MG63 (cell line): Measurements from ENCODE around the gene SYT15B. TPM values are rescaled to one million over a fixed set of nuclear protein-coding genes. Genes with fewer than 3 reads are reported as not detected.
A peak's percentile ranks its signal among the peaks of the same experiment; 100 is the strongest.
"Not testable (repeated sequence)": the region's sequence is repeated elsewhere in the genome, so short reads cannot be mapped to it uniquely, and the experiment has no call there.

Experiments
- DNase-seq: peaks from one replicate; pipeline ENCODE4 v3.0.0-alpha.2; 2020
- H3K27me3 ChIP-seq: fragments of 250-450 bp; sonication (Bioruptor Pico); 2 replicates; pipeline ENCODE4 v1.5.1; 2020; ENCODE audit warnings: mild to moderate bottlenecking, moderate library complexity
- H3K36me3 ChIP-seq: fragments of 250-450 bp; sonication (Bioruptor Pico); 2 replicates; pipeline ENCODE4 v1.5.1; 2020; ENCODE audit warnings: mild to moderate bottlenecking, moderate library complexity
- H3K4me3 ChIP-seq: fragments of 250-450 bp; sonication (Bioruptor Pico); 2 replicates; pipeline ENCODE4 v1.5.1; 2020; ENCODE audit warnings: mild to moderate bottlenecking, moderate library complexity
- H3K9me3 ChIP-seq: fragments of 250-450 bp; sonication (Bioruptor Pico); 2 replicates; pipeline ENCODE4 v1.5.1; 2020; ENCODE audit warnings: mild to moderate bottlenecking, moderate library complexity
- total RNA-seq: library from RNA; depleted of rRNA; stranded (reverse); fragments of >200 nt; shearing (Covaris generic); gene quantifications from 2 replicates; pipeline ENCODE4 v1.2.3, GENCODE V29; 2014; ENCODE audit warnings: low replicate concordance; rRNA removed

SYT15B gene
- 0.26 and 1.1 TPM in 2 replicates for total RNA-seq

- not testable (repeated sequence) for H3K4me3 ChIP-seq
Observed at GRCh38 chr10:47763554-47764175, at the start of gene SYT15B. TSS of gene SYT15B (minus strand) at chr10:47763592. CDS start at chr10:47762640, 952 bp downstream.

DNA sequence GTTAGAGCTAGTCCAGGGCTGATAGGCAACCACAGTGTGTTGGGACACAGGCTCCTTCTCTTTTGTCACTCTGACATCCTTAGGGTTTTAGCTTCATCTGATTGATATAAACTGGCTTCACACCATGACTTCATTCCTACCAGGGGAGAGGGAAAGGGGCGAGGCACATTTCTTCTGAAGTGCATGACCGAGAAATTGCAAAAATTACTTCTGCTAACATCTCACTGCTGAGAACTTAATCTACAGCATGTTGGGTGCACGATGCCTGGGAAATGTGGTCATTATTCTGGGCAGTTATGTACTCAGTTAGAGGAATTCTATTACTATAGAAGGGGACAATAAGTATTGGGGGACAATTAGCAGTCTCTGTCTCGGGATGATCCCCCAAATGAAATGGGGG, 16.2 kb upstream of the SYT15B start:
- H3K36me3 ChIP-seq, H3K27me3 ChIP-seq, DNase-seq, H3K9me3 ChIP-seq, H3K4me3 ChIP-seq: not testable (repeated sequence)

More at GRCh38 chr10:47763554-47764175, at the start of gene SYT15B:
- not testable (repeated sequence) for DNase-seq, H3K9me3 ChIP-seq, H3K27me3 ChIP-seq, H3K36me3 ChIP-seq

DNA sequence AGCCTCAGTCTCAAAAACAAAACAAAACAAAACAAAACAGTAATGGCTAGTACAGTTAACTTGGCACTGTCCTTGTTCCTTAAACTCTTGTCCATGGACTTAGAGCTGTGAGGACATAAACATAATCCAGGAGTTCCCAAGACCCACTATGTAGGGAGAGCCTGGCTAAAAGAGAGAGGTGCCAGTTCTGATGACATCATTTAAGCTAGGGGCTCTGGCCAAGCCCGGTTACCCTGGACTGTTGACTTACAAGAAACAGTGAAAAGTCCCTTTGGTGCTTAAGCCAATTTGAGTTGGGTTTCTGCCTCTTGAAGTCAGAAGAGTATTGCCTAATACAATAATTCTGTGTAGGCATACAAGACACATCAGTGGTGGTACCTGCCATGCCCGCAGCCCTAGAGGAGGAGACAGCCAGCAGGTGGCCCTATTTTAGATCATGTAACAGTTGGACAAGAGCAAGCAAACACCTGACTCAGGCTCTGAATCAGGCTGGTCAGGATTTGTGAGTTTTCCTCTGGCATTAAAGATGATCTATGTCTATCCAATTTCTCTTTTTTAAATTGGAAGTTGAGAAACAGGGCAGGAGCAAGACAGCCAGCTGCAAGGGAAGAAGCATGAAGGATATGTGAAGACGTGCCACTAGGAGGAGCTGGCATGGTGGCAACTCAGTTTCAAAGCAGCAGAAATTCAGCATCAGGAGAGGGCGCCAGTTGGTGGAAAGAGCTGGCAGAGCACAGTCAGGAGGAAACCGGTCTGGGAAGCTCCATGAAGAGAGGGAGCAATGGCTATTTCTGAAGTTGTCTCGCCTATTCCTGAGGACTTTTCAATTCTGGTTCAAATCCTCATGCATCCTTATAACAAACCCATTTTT, 12.2 kb upstream of the SYT15B start:
- H3K4me3 ChIP-seq, H3K36me3 ChIP-seq, H3K27me3 ChIP-seq, H3K9me3 ChIP-seq: not testable (repeated sequence)
- DNase-seq, result peak; percentile 68

- H3K4me3 ChIP-seq, DNase-seq, H3K9me3 ChIP-seq, H3K36me3 ChIP-seq, H3K27me3 ChIP-seq: not testable (repeated sequence)
Observed at GRCh38 chr10:47770745-47771144, 7.4 kb upstream of the SYT15B start.

DNA sequence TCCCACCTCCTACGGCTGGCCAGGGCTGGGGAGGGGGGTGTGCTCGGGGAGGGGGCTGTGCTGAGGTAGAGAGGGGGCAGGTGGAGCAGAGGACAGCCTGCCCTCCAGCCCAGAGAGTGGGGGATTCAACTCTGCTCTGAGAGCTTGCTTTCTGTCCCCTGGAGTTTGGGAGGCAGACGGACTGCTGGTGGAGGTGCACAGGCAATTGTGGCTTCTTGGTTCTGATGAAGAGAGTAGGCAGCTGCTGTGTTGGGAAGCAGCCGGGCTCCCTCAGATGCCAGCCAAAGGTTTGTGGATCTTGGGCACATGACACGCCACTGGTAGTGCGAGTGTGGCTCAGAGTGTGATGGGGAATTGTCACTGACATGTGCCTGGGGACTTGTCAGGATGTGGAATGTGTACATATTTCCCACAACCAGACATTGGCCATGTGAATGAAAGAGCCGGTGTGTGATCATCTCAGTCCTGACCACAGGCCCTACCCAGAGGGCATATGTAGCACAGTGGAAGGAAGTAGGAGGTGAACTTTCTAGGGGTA, 5.3 kb upstream of the SYT15B start:
- DNase-seq, H3K4me3 ChIP-seq, H3K27me3 ChIP-seq, H3K36me3 ChIP-seq, H3K9me3 ChIP-seq: not testable (repeated sequence)

GRCh38 chr10:47768085-47768484, 4.7 kb upstream of the SYT15B start:
- H3K4me3 ChIP-seq, H3K9me3 ChIP-seq, H3K27me3 ChIP-seq, H3K36me3 ChIP-seq: not testable (repeated sequence)
- peak; percentile 32 for DNase-seq

DNA sequence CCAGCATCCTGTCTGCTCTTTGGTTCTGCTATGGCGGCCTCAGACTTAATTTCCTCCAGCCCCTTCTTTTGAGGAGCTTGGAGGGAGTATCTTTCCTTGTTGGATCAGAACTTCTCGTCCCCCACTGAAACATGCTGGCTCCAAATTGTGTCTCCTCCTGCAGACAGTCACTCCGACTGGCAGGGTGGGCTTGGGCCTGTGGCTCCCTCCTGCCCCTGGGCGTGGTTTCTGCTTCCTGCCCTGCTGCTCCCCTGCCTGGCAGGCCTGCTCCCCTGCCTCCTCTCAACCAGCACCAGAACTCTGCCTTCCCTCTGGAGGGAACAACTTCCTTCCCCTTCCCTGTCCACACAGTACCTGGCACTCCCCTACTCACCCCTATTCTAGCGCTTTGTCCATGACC, 3.8 kb upstream of the SYT15B start:
- H3K9me3 ChIP-seq, H3K27me3 ChIP-seq, DNase-seq, H3K4me3 ChIP-seq, H3K36me3 ChIP-seq: not testable (repeated sequence)

DNA sequence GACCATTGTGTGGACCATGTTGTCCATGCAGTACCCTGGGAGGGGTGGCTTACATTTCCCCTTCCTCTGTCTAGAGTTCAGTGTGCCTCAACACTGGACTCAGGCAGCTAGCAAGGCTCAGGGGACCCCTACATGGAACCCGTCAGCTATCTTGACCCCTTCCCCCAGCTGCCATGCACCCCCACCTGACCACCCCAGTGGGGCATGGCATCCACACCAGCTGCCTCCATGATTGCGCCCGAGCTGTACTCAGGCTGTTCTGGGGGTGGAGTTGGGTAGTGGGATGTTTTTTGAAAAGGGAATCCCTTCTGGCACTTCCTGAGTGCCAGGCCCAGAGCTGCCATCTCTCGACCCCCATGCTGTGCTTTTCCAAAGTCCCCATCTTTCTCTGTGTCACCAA, 1.8 kb upstream of the SYT15B start:
- H3K9me3 ChIP-seq, H3K36me3 ChIP-seq, DNase-seq, H3K27me3 ChIP-seq, H3K4me3 ChIP-seq: not testable (repeated sequence)

- not testable (repeated sequence) for H3K27me3 ChIP-seq, H3K9me3 ChIP-seq, H3K36me3 ChIP-seq, H3K4me3 ChIP-seq
- DNase-seq, result peak; percentile 1
Observed at GRCh38 chr10:47762674-47763553, 478 bp downstream of the SYT15B start.

DNA sequence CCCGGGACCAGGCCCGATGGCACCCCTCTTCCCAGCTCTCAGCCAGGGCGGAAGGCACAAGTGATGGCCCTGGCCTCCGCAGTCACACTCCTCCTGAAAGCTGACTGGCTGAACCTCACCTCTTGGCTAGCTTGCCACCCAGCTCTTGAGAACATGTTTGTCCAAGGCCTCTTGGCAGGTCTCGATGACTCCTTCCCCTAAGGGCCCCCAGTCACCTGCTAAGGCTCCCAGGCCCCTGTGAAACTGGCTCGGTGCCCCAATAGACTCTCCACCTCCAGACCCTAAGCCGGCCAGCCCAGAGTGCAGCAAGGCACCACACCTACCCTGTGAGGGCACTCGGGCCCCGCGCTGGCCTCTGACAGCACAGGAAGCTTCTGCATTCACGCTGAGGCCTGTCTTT, 4.5 kb downstream of the SYT15B start:
- H3K9me3 ChIP-seq, H3K4me3 ChIP-seq, DNase-seq, H3K36me3 ChIP-seq, H3K27me3 ChIP-seq: not testable (repeated sequence)

- not testable (repeated sequence) for DNase-seq, H3K9me3 ChIP-seq
Observed at GRCh38 chr10:47756169-47756568, 7.2 kb downstream of the SYT15B start.

GRCh38 chr10:47753871-47754270, 9.5 kb downstream of the SYT15B start:
- not testable (repeated sequence) for H3K4me3 ChIP-seq, H3K27me3 ChIP-seq, H3K36me3 ChIP-seq, H3K9me3 ChIP-seq, DNase-seq

More at GRCh38 chr10:47756169-47756568, 7.2 kb downstream of the SYT15B start:
- H3K36me3 ChIP-seq, H3K4me3 ChIP-seq, H3K27me3 ChIP-seq: not testable (repeated sequence)

DNA sequence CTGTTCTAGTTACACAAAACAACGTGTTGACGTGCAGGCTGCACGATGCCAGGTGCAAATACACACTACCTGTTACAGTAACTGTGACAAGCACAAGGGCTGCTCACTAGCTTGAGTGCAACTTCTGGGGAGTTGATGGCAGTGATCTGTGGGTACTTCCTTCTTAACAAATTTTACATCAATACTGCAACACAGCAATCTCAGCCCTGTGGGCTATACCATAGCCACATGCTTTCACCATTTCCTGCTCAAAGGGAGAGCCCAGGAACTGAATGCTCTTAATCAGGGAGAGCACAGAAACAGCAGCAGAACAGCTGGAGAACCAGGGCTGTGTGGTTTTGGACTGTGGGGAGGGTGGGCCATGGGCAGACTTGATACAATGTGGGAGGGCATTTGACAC, 10.2 kb downstream of the SYT15B start:
- not testable (repeated sequence) for H3K36me3 ChIP-seq, H3K9me3 ChIP-seq, H3K4me3 ChIP-seq, H3K27me3 ChIP-seq, DNase-seq

- H3K9me3 ChIP-seq, DNase-seq, H3K4me3 ChIP-seq, H3K27me3 ChIP-seq, H3K36me3 ChIP-seq: not testable (repeated sequence)
Observed at GRCh38 chr10:47751821-47752220, 11.6 kb downstream of the SYT15B start.

- H3K4me3 ChIP-seq, H3K9me3 ChIP-seq, DNase-seq, H3K36me3 ChIP-seq, H3K27me3 ChIP-seq: not testable (repeated sequence)
Observed at GRCh38 chr10:47750360-47750759, 13.0 kb downstream of the SYT15B start.

DNA sequence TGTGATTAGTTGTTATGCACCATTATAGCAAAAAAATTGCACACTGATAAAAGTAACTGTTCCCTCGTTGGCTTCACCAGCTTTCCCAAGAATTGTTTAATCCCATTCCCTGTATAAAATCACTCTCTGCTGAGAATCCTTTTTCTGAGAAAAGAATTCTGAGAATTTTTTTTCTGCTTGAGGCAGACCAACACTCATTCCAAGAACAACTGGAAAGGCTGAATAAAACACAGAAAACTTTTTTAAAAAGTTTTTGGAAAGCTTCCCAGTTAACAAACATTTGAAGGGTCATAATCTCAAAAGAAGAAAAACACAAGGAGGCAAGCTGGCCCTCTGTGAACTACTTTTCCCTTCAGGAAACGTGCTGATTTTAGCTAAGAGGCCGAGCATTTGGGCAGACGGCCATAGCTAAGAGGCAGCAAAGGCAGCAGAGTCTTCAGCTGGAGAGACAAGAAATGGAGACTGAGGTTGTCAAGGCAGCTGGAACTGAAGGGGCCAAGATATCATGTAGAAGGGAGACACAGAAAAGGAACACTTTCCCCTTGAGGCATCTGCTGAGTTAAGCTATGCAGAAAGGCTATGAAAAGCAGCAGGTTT, 16.5 kb downstream of the SYT15B start:
- H3K36me3 ChIP-seq, H3K27me3 ChIP-seq, H3K4me3 ChIP-seq, H3K9me3 ChIP-seq, DNase-seq: not testable (repeated sequence)

- not testable (repeated sequence) for H3K4me3 ChIP-seq, H3K9me3 ChIP-seq, H3K27me3 ChIP-seq, H3K36me3 ChIP-seq, DNase-seq
Observed at GRCh38 chr10:47744881-47745280, 18.5 kb downstream of the SYT15B start.
